Smooth muscle cell of the coronary artery (primary cell): ENCODE data around the gene FAP. TPM values are rescaled to one million over a fixed set of nuclear protein-coding genes. Genes with fewer than 3 reads are reported as not detected.

Experiments used
- total RNA-seq: library from RNA; depleted of rRNA; stranded (reverse); fragments of >200 nt; gene quantifications from 2 replicates; pipeline ENCODE4 v1.2.3, GENCODE V29; 2014; ENCODE audit warnings: low replicate concordance

Gene FAP
- total RNA-seq = 169 and 182 TPM in 2 replicates

DNA sequence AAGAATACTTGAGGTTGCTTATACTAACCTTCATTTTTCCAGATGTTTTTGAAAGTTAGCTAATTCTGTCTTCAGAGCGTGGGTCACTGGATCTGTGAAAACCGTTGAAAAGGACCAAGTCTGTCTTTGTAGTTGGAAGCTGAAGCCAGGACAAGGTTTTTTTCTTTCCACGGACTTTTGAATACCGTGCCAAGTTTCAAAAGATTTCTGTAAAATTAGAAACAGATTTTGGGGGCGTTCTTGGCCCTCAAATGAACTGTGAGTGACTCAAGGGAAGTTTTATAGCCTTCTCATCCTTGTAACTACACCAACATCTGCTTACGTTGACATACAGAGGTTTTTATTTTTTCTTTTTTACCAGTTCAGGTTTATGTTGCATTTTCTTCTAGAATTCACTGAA is at the start of gene FAP:
TSS of gene FAP (minus strand) at position 152 of the 400 bp plus-strand sequence. CDS start at position 34, 118 bp downstream.

DNA sequence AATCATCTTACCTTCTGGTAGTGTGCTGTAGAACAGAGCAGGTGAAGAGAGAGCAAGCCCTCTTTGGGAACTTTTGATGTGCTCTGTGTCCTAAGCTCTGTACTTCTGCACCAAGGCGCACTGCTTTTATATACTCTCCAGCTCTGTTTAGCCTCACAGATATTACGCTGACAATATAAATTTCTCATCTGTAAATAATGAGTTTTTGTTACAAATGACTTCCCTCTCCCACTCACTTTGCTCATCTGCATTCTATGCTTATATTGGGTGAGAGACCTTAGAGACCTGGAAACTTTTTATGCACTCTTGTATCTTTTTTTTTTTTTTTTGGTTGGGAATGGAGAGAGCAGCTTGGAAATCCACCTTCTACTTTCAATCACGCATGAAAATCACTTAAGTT is 91.1 kb downstream of the FAP start, which contains the start of gene GCG:
TSS of gene GCG (minus strand) at position 101 of the 400 bp plus-strand sequence. CDS start 3,069 bp downstream, outside the sequence.

Other genes starting within 250 kb of the FAP start
- 42.1 and 649 TPM in 2 replicates for gene DPP4, start 169.2 kb downstream of the FAP start, total RNA-seq
- not detected in 2 replicates for gene GCG, start 91.2 kb downstream of the FAP start, total RNA-seq
- gene IFIH1, start 75.2 kb upstream of the FAP start, total RNA-seq = 2.6 and 6.3 TPM in 2 replicates
- gene GCA, start 100.7 kb upstream of the FAP start, total RNA-seq = 4.1 and 6.1 TPM in 2 replicates